GM19395 (cell line): Measurements from ENCODE around the gene TRIM69.
"Not testable (repeated sequence)": the region's sequence is repeated elsewhere in the genome, so short reads cannot be mapped to it uniquely, and the experiment has no call there.

Source experiments
- ATAC-seq: cut with Tn5 transposase; IDR thresholded peaks from one replicate; pipeline ENCODE4 v1.9.1; 2021; ENCODE audit warnings: mild to moderate bottlenecking, moderate library complexity; ENCODE audit not compliant: unreplicated experiment

The TRIM69 gene

GRCh38 chr15:44738340-44738984, 2.1 kb downstream of the TRIM69 start:
- no peak for ATAC-seq

- ATAC-seq, result not testable (repeated sequence)
These were observed 3.0 kb downstream of the TRIM69 start for GRCh38 chr15:44739222-44739847.

GRCh38 chr15:44743454-44743853, 7.1 kb downstream of the TRIM69 start:
- ATAC-seq, result not testable (repeated sequence)

GRCh38 chr15:44753345-44753744, 17.0 kb downstream of the TRIM69 start:
- ATAC-seq, result no peak

- no peak for ATAC-seq
These were observed 26.9 kb downstream of the TRIM69 start for GRCh38 chr15:44763187-44763586.

GRCh38 chr15:44763848-44764247, 27.5 kb downstream of the TRIM69 start:
- no peak for ATAC-seq

GRCh38 chr15:44765036-44765435, 28.7 kb downstream of the TRIM69 start:
- ATAC-seq, result no peak

- ATAC-seq, result no peak
These were observed 33.2 kb downstream of the TRIM69 start for GRCh38 chr15:44769521-44769920.

- not testable (repeated sequence) for ATAC-seq
These were observed 34.4 kb downstream of the TRIM69 start for GRCh38 chr15:44770715-44771114.

GRCh38 chr15:44775953-44776352, 39.6 kb downstream of the TRIM69 start:
- no peak for ATAC-seq

GRCh38 chr15:44779761-44780160, 43.4 kb downstream of the TRIM69 start:
- ATAC-seq, result no peak

- ATAC-seq, result no peak
These were observed 44.3 kb downstream of the TRIM69 start for GRCh38 chr15:44780608-44781007.

- no peak for ATAC-seq
These were observed 44.9 kb downstream of the TRIM69 start for GRCh38 chr15:44781128-44781810.

GRCh38 chr15:44782516-44782915, 46.2 kb downstream of the TRIM69 start:
- ATAC-seq, result no peak

- not testable (repeated sequence) for ATAC-seq
These were observed 48.6 kb downstream of the TRIM69 start for GRCh38 chr15:44784918-44785274.

GRCh38 chr15:44788748-44789147, 52.4 kb downstream of the TRIM69 start:
- no peak for ATAC-seq

- no peak for ATAC-seq
These were observed 53.9 kb downstream of the TRIM69 start for GRCh38 chr15:44790215-44790614.

- ATAC-seq, result no peak
These were observed 54.3 kb downstream of the TRIM69 start for GRCh38 chr15:44790656-44791055.

GRCh38 chr15:44792715-44793114, 56.4 kb downstream of the TRIM69 start:
- ATAC-seq, result no peak

- no peak for ATAC-seq
These were observed 57.7 kb downstream of the TRIM69 start for GRCh38 chr15:44794072-44794471.

- ATAC-seq, result no peak
These were observed 60.2 kb downstream of the TRIM69 start for GRCh38 chr15:44796508-44796907.

- no peak for ATAC-seq
These were observed 62.5 kb downstream of the TRIM69 start for GRCh38 chr15:44798826-44799225.
